WERI-Rb-1 (cell line): ENCODE measurements around the gene CHD5.

Source experiments
- DNase-seq: peaks from one replicate; pipeline ENCODE4 v3.0.0-alpha.2; 2020
- H3K27ac ChIP-seq: fragments of 250-450 bp; sonication (Bioruptor Pico); 2 replicates; pipeline ENCODE4 v1.5.1; 2020; ENCODE audit warnings: mild to moderate bottlenecking, moderate library complexity
- H3K27me3 ChIP-seq: fragments of 250-450 bp; sonication (Bioruptor Pico); 2 replicates; pipeline ENCODE4 v1.5.1; 2021; ENCODE audit warnings: mild to moderate bottlenecking, low read depth, moderate library complexity; ENCODE audit not compliant: insufficient read depth, severe bottlenecking
- H3K36me3 ChIP-seq: fragments of 250-450 bp; sonication (Bioruptor Pico); 2 replicates; pipeline ENCODE4 v1.5.1; 2020; ENCODE audit warnings: mild to moderate bottlenecking, moderate library complexity
- H3K4me3 ChIP-seq: 2 replicates; pipeline ENCODE4 v1.5.1; 2011; ENCODE audit warnings: low read depth, mild to moderate bottlenecking, control low read depth, low read length
- H3K9me3 ChIP-seq: fragments of 250-450 bp; sonication (Bioruptor Pico); 2 replicates; pipeline ENCODE4 v1.5.1; 2021; ENCODE audit warnings: mild to moderate bottlenecking, moderate library complexity; ENCODE audit not compliant: severe bottlenecking
- CTCF ChIP-seq: IDR thresholded peaks from 2 replicates; pipeline ENCODE4 v1.5.1; 2011; ENCODE audit warnings: low read depth, mild to moderate bottlenecking, control low read depth, inconsistent platforms, low read length

The CHD5 gene

GRCh38 chr1:6184083-6184783 is 4.1 kb upstream of the CHD5 start:
- no peak overlapping the region for H3K27ac ChIP-seq
- TF ChIP-seq CTCF = no peak

GRCh38 chr1:6183520-6183989 is 3.4 kb upstream of the CHD5 start:
- TF ChIP-seq CTCF = 0 out of 2 replicates have a peak, but pooled peaks have one; percentile 7

More at GRCh38 chr1:6184083-6184783, 4.1 kb upstream of the CHD5 start:
- Histone ChIP-seq H3K36me3 (peaks cover 35% of the 10 kb centered on the region), H3K9me3 (no peaks in the 10 kb centered on the region), H3K4me3 (no peak overlapping the region), H3K27me3 (no peaks in the 10 kb centered on the region)
- DNase-seq = no peak

GRCh38 chr1:6181347-6181770 is 1.2 kb upstream of the CHD5 start:
- peaks cover 12% of the 10 kb centered on the region for H3K36me3 ChIP-seq
- H3K27ac ChIP-seq = no peak overlapping the region
- no peak for DNase-seq
- H3K9me3 ChIP-seq = no peaks in the 10 kb centered on the region
- no peaks in the 10 kb centered on the region for H3K27me3 ChIP-seq
- TF ChIP-seq CTCF = no peak
- H3K4me3 ChIP-seq = no peak overlapping the region

More at GRCh38 chr1:6183520-6183989, 3.4 kb upstream of the CHD5 start:
- no peaks in the 10 kb centered on the region for H3K9me3 ChIP-seq
- no peak overlapping the region for H3K4me3 ChIP-seq
- H3K36me3 ChIP-seq = peaks cover 29% of the 10 kb centered on the region
- DNase-seq = no peak
- no peaks in the 10 kb centered on the region for H3K27me3 ChIP-seq
- H3K27ac ChIP-seq = no peak overlapping the region

- Histone ChIP-seq H3K9me3 (no peaks in the 10 kb centered on the region), H3K36me3 (peaks cover 9% of the 10 kb centered on the region), H3K27ac (peak overlapping the region; percentile 67), H3K27me3 (no peaks in the 10 kb centered on the region), H3K4me3 (peak overlapping the region; percentile 28)
- peak; percentile 45 for DNase-seq
- no peak for TF ChIP-seq CTCF
Measured at GRCh38 chr1:6180707-6181311, 688 bp upstream of the CHD5 start.

- Histone ChIP-seq H3K9me3 (no peaks in the 10 kb centered on the region), H3K36me3 (peaks cover 2% of the 10 kb centered on the region; the same call in 1 of the 2 replicates), H3K27ac (no peak overlapping the region), H3K4me3 (peak overlapping the region; percentile 34), H3K27me3 (no peaks in the 10 kb centered on the region)
- TF ChIP-seq CTCF = no peak
- DNase-seq = no peak
Measured at GRCh38 chr1:6179564-6180175, 451 bp downstream of the CHD5 start.
